HepG2 (cell line): ENCODE data around the gene RPL36. TPM values are rescaled to one million over a fixed set of nuclear protein-coding genes. Genes with fewer than 3 reads are reported as not detected.

Experiments
- ATAC-seq: fragments of 200-7000 bp; cut with Tn5 transposase; 3 replicates; pipeline ENCODE4 v1.9.1; 2020; ENCODE audit warnings: mild to moderate bottlenecking, moderate library complexity
- BruUV-seq: library from RNA; stranded (reverse); fragments of 400-500 nt; replicated peaks from 2 replicates; lab custom pipeline; 2021; lab: Mats Ljungman, UMichigan
- CTCF ChIA-PET: fragments of 300-600 bp; formaldehyde crosslinking; extraction: SDS; loops from one replicate; lab custom pipeline; 2021; ENCODE audit warnings: low total read pairs, inconsistent platforms, low intra/inter-chr PET ratio; lab: Yijun Ruan, JAX
- POLR2A ChIA-PET: fragments of 350-600 bp; sonication (Branson Sonifier 250); formaldehyde crosslinking; loops from one replicate; lab custom pipeline; 2020; ENCODE audit warnings: antibody characterized with exemption, inconsistent platforms; lab: Yijun Ruan, JAX
- DNase-seq: peaks from one replicate; pipeline ENCODE4 v3.0.0-alpha.2; 2015; ENCODE audit warnings: low spot score
- FAIRE-seq: peaks from 3 replicates; lab custom pipeline; 2011; peaks lifted over from hg19 to GRCh38; lab: Jason Lieb, UNC
- H2AFZ ChIP-seq: one replicate; pipeline ENCODE4 v1.6.1; 2011; ENCODE audit warnings: low read length, inconsistent platforms
- H3K27ac ChIP-seq: fragments of 300-600 bp; 3 replicates; pipeline ENCODE4 v1.8.0; 2011; ENCODE audit warnings: mixed run types, mild to moderate bottlenecking, mixed read lengths, low read length, inconsistent platforms; ENCODE audit not compliant: insufficient read depth; ENCODE audit errors: extremely low read length
- H3K27me3 ChIP-seq, 2 experiments: fragments of 200-600 bp in 1 of 2; 2 replicates in 1 of 2; 3 replicates in 1 of 2; pipeline versions ENCODE4 v1.6.0 to v1.8.0; 2011; ENCODE audit warnings: low read length in 2 of 2, mild to moderate bottlenecking in 2 of 2, moderate library complexity in 2 of 2, inconsistent platforms in 1 of 2; ENCODE audit not compliant: insufficient read depth in 2 of 2, control insufficient read depth in 1 of 2
- H3K36me3 ChIP-seq, 2 experiments: fragments of 200-600 bp in 1 of 2; replicated peaks in 1 of 2; 2 replicates in 1 of 2; 3 replicates in 1 of 2; pipeline versions ENCODE4 v1.5.1 to v1.8.0; 2011; ENCODE audit warnings: low read length in 2 of 2, inconsistent platforms in 1 of 2; ENCODE audit not compliant: insufficient read depth in 2 of 2, control insufficient read depth in 1 of 2
- H3K4me1 ChIP-seq: 2 replicates; pipeline ENCODE4 v1.5.1; 2012; ENCODE audit warnings: low read length, inconsistent platforms; ENCODE audit not compliant: insufficient read depth
- H3K4me2 ChIP-seq: 2 replicates; pipeline ENCODE4 v1.6.0; 2011; ENCODE audit warnings: low read depth, low read length, inconsistent platforms
- H3K4me3 ChIP-seq, 3 experiments: fragments of 200-600 bp in 1 of 3; sonication (generic), shearing (Covaris generic) in 1 of 3; replicated peaks in 1 of 3; 2 replicates each; pipeline ENCODE4 v1.5.1; 2011 to 2016; ENCODE audit warnings: low read length in 3 of 3, inconsistent platforms in 2 of 3, low read depth in 2 of 3, mild to moderate bottlenecking in 2 of 3, control low read depth in 1 of 3, mixed read lengths in 1 of 3; ENCODE audit not compliant: insufficient read depth in 1 of 3
- H3K79me2 ChIP-seq: one replicate; pipeline ENCODE4 v1.6.1; 2011; ENCODE audit warnings: low read length, inconsistent platforms; ENCODE audit not compliant: insufficient read depth
- H3K9ac ChIP-seq: 2 replicates; pipeline ENCODE4 v1.6.0; 2011; ENCODE audit warnings: mild to moderate bottlenecking, low read depth, low read length, inconsistent platforms; ENCODE audit not compliant: insufficient read depth
- H3K9me3 ChIP-seq: 2 replicates; pipeline ENCODE4 v1.5.1; 2012; ENCODE audit warnings: mild to moderate bottlenecking, low read length
- H4K20me1 ChIP-seq: 2 replicates; pipeline ENCODE4 v1.6.0; 2011; ENCODE audit warnings: inconsistent platforms, mild to moderate bottlenecking, low read length, moderate library complexity; ENCODE audit not compliant: insufficient read depth
- DNMT3B ChIP-seq: conservative IDR thresholded peaks from 2 replicates; pipeline ENCODE4 v1.6.1; 2016; ENCODE audit warnings: missing biosample characterization, control low read depth
- ELF4 ChIP-seq: sonication (generic); formaldehyde crosslinking; IDR thresholded peaks from 2 replicates; pipeline ENCODE4 v1.5.0; 2020; ENCODE audit warnings: missing genetic modification reagents, mild to moderate bottlenecking, moderate library complexity, borderline replicate concordance
- GABPB1 ChIP-seq: IDR thresholded peaks from 2 replicates; pipeline ENCODE4 v1.6.1; 2016; ENCODE audit warnings: mild to moderate bottlenecking, missing genetic modification reagents, moderate library complexity, missing compliant biosample characterization
- NCOA5 ChIP-seq: sonication (generic); formaldehyde crosslinking; IDR thresholded peaks from 2 replicates; pipeline ENCODE4 v1.4.0; 2020; ENCODE audit warnings: missing genetic modification reagents
- RBFOX2 ChIP-seq: fragments of 200-400 bp; formaldehyde crosslinking; IDR thresholded peaks from 2 replicates; pipeline ENCODE4 v1.6.1; 2017; ENCODE audit warnings: low read depth, mild to moderate bottlenecking, low read length
- WGBS: methylation state at CpG from one replicate; pipeline ENCODE4 v1.1.6; 2017; ENCODE audit warnings: low lambda C conversion rate; 5-methylcytosine and 5-hydroxymethylcytosine counted together
- in situ Hi-C: cut with HindIII; loops from 2 replicates; pipeline ENCODE4 v1.10.0; 2017; ENCODE audit warnings: low pct_unique_long_range_greater_than_20kb; ENCODE audit not compliant: extremely low pct_ligation_motif_present
- intact Hi-C: fragments of 100-400 bp; cut with micrococcal nuclease; formaldehyde crosslinking; loops from one replicate; pipeline ENCODE4 v1.10.0; 2022; ENCODE audit not compliant: unreplicated experiment
- polyA plus RNA-seq, 8 experiments: library from polyadenylated mRNA; depleted of rRNA in 3 of 8; stranded (reverse) in 7 of 8; unstranded in 1 of 8; fragments of >200 nt; fragmentation: Illumina TruSeq in 4 of 8; extraction: Trizol in 4 of 8; gene quantifications; 2 replicates each; pipeline versions ENCODE4 v1.2.1 to v1.2.3, GENCODE V29; 2011 to 2016; ENCODE audit warnings: low read depth in 4 of 8, missing spikeins in 1 of 8, mixed read lengths in 1 of 8; ENCODE audit not compliant: insufficient read depth in 1 of 8
- total RNA-seq, 5 experiments: library from RNA; depleted of rRNA; stranded (reverse); fragments of >200 nt; fragmentation: Illumina TruSeq; extraction: Trizol; gene quantifications; 2 replicates each; pipeline ENCODE4 v1.2.3, GENCODE V29; 2016; ENCODE audit warnings: low read depth in 1 of 5
- TF ChIP-seq, protein P1 (sequence below): sonication (generic); formaldehyde crosslinking; IDR thresholded peaks from 2 replicates; pipeline ENCODE4 v1.4.0; 2020; ENCODE audit warnings: missing genetic modification reagents, borderline replicate concordance
- TF ChIP-seq, protein P2 (sequence below): IDR thresholded peaks from 2 replicates; pipeline ENCODE4 v1.6.1; 2016; ENCODE audit warnings: low read depth, borderline replicate concordance

Gene RPL36
- total and polyA plus RNA-seq, 2 of the 13 experiments (the other 11 are each of a cell fraction or from before 2014, with no cell fraction given) = 706 to 740 TPM

DNA sequence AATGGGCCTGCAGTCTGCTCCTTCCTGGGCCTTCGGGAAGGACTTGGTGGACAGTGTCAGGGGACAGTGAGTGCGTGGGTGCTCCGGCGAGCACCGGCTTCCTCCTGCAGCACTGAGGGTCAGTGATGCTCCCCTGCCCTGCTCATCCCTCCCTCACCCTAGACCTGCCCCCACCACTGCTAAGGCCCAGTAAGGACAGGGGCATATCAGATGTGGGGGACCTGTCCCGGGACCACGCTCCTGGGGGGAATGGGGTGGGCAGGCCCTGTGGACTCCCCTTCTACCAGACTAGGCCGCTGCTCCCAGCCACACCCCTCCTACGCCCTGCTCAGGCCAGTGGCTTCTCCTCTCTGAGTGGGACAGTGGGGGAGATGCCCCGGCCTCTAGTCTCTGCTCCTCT lies 13.0 kb upstream of the RPL36 start:
- no peak for DNase-seq
- no peak overlapping the region for H3K4me2 ChIP-seq
- H3K79me2 ChIP-seq = peaks cover 7% of the 10 kb centered on the region
- no peak overlapping the region for H2AFZ ChIP-seq
- H3K27ac ChIP-seq = no peak overlapping the region
- H3K27me3 ChIP-seq = no peaks in the 10 kb centered on the region; a peak in 1 of 5 replicates
- no peaks in the 10 kb centered on the region for H3K36me3 ChIP-seq
- 98% methylated on average over 8 of the region's 10 CpGs for WGBS
- peaks cover 25% of the 10 kb centered on the region for H3K4me1 ChIP-seq
- ChIA-PET CTCF (no interaction called here), POLR2A (interaction anchor here (1.5 kb wide), 1 partner anchor 55 kb away, joined by 4 read pairs; the partner anchor contains the start of genes SAFB and SAFB2)
- in situ Hi-C loops = no loop called here
- no peaks in the 10 kb centered on the region for H4K20me1 ChIP-seq
- no peaks in the 10 kb centered on the region for H3K9me3 ChIP-seq
- FAIRE-seq = no peak
- no TSS peak for BruUV-seq
- no peak overlapping the region for H3K9ac ChIP-seq
- intact Hi-C loops = no loop called here
- TF ChIP-seq GABPB1 (CRISPR knock-in tag) = no peak
- no peak for TF ChIP-seq DNMT3B (CRISPR knock-in tag)
- no peak for TF ChIP-seq ELF4 (CRISPR knock-in tag)
- TF ChIP-seq NCOA5 (CRISPR knock-in tag) = no peak
- TF ChIP-seq, protein P1, sequence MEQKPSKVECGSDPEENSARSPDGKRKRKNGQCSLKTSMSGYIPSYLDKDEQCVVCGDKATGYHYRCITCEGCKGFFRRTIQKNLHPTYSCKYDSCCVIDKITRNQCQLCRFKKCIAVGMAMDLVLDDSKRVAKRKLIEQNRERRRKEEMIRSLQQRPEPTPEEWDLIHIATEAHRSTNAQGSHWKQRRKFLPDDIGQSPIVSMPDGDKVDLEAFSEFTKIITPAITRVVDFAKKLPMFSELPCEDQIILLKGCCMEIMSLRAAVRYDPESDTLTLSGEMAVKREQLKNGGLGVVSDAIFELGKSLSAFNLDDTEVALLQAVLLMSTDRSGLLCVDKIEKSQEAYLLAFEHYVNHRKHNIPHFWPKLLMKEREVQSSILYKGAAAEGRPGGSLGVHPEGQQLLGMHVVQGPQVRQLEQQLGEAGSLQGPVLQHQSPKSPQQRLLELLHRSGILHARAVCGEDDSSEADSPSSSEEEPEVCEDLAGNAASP (CRISPR knock-in tag) = no peak
- H3K4me3 ChIP-seq = no peak overlapping the region
- no peak for ATAC-seq

DNA sequence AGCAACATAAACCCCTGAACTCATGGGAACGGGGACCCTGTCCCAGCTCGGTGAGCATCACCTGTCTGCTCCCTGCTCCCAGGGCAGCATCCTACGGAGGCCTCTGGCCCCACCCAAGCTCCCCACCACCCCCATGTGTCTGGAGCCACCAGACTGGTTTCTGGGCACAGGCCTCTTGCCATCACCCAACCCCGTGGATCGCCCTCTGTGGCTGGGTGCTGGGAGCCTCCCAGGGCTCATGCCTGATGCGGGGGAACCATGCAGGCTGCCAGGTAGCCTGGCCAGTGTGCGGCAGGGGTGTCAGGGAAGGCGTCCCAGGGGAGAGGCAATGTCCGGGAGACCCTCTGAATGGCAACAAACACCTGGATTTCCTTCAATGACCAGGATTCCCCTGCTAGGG lies 12.5 kb upstream of the RPL36 start:
- H3K79me2 ChIP-seq = peaks cover 7% of the 10 kb centered on the region
- no TSS peak for BruUV-seq
- H3K4me2 ChIP-seq = no peak overlapping the region
- no peaks in the 10 kb centered on the region for H3K36me3 ChIP-seq
- no peaks in the 10 kb centered on the region for H3K9me3 ChIP-seq
- no peaks in the 10 kb centered on the region; a peak in 1 of 5 replicates for H3K27me3 ChIP-seq
- POLR2A ChIA-PET = interaction anchor here (1.5 kb wide), 1 partner anchor 55 kb away, joined by 4 read pairs; the partner anchor contains the start of genes SAFB and SAFB2
- no peaks in the 10 kb centered on the region for H4K20me1 ChIP-seq
- no peak for ATAC-seq
- peaks cover 25% of the 10 kb centered on the region for H3K4me1 ChIP-seq
- no peak for DNase-seq
- intact Hi-C loops = no loop called here
- CTCF ChIA-PET = no interaction called here
- WGBS = 92% methylated on average over 3 of the region's 9 CpGs
- FAIRE-seq = no peak
- no peak overlapping the region for H3K9ac ChIP-seq
- no peak overlapping the region for H2AFZ ChIP-seq
- TF ChIP-seq, protein P2, sequence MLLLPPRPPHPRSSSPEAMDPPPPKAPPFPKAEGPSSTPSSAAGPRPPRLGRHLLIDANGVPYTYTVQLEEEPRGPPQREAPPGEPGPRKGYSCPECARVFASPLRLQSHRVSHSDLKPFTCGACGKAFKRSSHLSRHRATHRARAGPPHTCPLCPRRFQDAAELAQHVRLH = no peak
- peak; percentile 26; the same call in 1 of the 2 replicates for TF ChIP-seq RBFOX2
- H3K27ac ChIP-seq = no peak overlapping the region
- in situ Hi-C loops = no loop called here
- H3K4me3 ChIP-seq = no peak overlapping the region
